ENCODE results near the gene CNN2. TPM values are rescaled to one million over a fixed set of nuclear protein-coding genes. Genes with fewer than 3 reads are reported as not detected.

The CNN2 gene
- total RNA-seq, 1 donor from 2014 or later: 189 TPM

- Histone ChIP-seq H3K4me3 (ENCODE audit: low read depth, low read length) (no peak overlapping the region), H3K27me3 (ENCODE audit: control insufficient read depth, insufficient read depth, low read length) (peaks cover 12% of the 10 kb centered on the region), H3K36me3 (ENCODE audit: control insufficient read depth, insufficient read depth, low read length) (peaks cover 3% of the 10 kb centered on the region)
- no peak for TF ChIP-seq CTCF (IDR thresholded peaks at IDR 0.05; ENCODE audit: insufficient read depth, low read length, severe bottlenecking)
- FAIRE-seq (no peak), DNase-seq (ENCODE audit: low read depth) (no peak)
Measured at GRCh38 chr19:998064-998463, 28.3 kb upstream of the CNN2 start.

GRCh38 chr19:999379-999719, 27.1 kb upstream of the CNN2 start:
- no peak for DNase-seq (ENCODE audit: low read depth)
- TF ChIP-seq CTCF (IDR thresholded peaks at IDR 0.05; ENCODE audit: insufficient read depth, low read length, severe bottlenecking): no peak
- peaks cover 12% of the 10 kb centered on the region for H3K27me3 ChIP-seq (ENCODE audit: control insufficient read depth, insufficient read depth, low read length)
- no peak overlapping the region for H3K4me3 ChIP-seq (ENCODE audit: low read depth, low read length)
- no peak for FAIRE-seq
- no peaks in the 10 kb centered on the region for H3K36me3 ChIP-seq (ENCODE audit: control insufficient read depth, insufficient read depth, low read length)

GRCh38 chr19:1000095-1000494, 26.3 kb upstream of the CNN2 start, which contains the start of gene GRIN3B:
Gene GRIN3B (plus strand): TSS chr19:1000419. CDS start chr19:1000438, 19 bp downstream.
- H3K27me3 ChIP-seq (ENCODE audit: control insufficient read depth, insufficient read depth, low read length): peaks cover 12% of the 10 kb centered on the region
- FAIRE-seq (no peak), DNase-seq (ENCODE audit: low read depth) (peak; percentile 33)
- peak within 1 kb of the TSS; percentile 20 for H3K4me3 ChIP-seq (ENCODE audit: low read depth, low read length)
- H3K36me3 ChIP-seq (ENCODE audit: control insufficient read depth, insufficient read depth, low read length): no peaks in the 10 kb centered on the region
- peak; percentile 67 for TF ChIP-seq CTCF (IDR thresholded peaks at IDR 0.05; ENCODE audit: insufficient read depth, low read length, severe bottlenecking)

DNA sequence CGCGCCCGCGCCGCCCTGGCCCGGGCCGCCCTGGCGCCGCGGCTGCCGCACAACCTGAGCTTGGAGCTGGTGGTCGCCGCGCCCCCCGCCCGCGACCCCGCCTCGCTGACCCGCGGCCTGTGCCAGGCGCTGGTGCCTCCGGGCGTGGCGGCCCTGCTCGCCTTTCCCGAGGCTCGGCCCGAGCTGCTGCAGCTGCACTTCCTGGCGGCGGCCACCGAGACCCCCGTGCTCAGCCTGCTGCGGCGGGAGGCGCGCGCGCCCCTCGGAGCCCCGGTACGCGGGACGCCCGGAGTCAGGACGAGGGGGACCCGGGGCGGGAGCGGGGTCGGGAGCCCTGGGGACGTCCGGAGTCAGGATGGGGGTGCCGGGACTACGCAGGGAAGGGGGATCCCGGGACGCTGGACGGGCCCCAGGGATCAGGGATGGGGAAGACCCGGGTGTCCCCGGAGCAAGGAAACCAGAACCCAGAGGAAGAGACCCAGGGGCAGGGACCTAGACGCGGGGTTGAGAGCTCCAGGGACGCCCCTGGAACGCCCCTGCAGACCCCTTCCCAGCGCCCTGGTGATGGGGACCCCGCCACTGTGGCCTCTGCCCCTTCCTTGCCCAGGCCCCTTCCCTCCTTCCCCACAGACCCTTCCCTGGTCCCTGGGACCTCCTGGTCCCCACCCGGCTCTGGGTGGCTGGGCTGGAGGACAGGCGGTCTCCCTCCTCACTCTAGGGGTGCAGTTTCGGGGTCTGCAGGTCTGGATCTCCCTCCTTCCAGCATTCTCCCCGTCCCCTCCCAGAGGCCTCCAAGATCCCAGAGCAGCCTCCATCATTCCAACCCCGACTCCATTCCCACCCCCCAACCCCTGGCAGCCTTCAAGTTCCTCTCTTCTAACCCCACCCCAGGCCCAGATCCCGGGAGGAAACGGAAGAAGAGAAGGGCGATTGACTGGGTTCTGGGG, 25.5 kb upstream of the CNN2 start:
- Histone ChIP-seq H3K4me3 (ENCODE audit: low read depth, low read length) (no peak overlapping the region), H3K36me3 (ENCODE audit: control insufficient read depth, insufficient read depth, low read length) (no peaks in the 10 kb centered on the region), H3K27me3 (ENCODE audit: control insufficient read depth, insufficient read depth, low read length) (peaks cover 12% of the 10 kb centered on the region)
- DNase-seq (ENCODE audit: low read depth): no peak
- no peak for TF ChIP-seq CTCF (IDR thresholded peaks at IDR 0.05; ENCODE audit: insufficient read depth, low read length, severe bottlenecking)
- no peak for FAIRE-seq

DNA sequence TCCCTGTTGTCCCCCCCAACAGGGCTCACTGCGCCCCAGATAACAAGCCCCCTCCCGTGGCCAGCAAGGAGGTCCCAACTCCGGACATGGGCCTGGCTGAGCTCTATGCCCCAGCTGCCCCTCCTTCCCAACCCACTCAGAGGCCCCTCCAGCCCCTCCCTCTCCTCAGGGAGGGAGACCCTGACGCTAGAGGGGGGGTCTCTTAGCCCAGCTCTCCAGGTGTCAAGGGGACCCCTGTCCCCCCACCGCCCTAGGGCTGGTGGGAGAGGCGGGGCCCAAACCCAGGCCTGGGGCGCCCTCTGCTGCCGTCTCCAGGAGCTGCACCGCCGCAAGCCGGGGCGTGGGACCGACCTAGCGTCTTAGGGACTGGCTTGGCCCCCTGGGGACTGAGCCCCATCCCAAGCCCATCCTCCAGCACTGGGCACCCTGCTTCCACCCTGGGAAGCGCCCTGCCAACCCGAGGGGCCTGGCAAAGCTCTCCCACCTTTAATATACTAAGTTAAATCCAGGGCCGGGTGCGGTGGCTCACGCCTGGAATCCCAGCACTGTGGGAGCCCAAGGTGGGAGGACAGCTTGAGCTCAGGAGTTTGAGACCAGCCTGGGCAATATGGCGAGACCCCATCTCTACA, 24.8 kb upstream of the CNN2 start:
- FAIRE-seq (no peak), DNase-seq (ENCODE audit: low read depth) (no peak)
- TF ChIP-seq CTCF (IDR thresholded peaks at IDR 0.05; ENCODE audit: insufficient read depth, low read length, severe bottlenecking): peak; percentile 88
- Histone ChIP-seq H3K36me3 (ENCODE audit: control insufficient read depth, insufficient read depth, low read length) (no peaks in the 10 kb centered on the region), H3K4me3 (ENCODE audit: low read depth, low read length) (no peak overlapping the region), H3K27me3 (ENCODE audit: control insufficient read depth, insufficient read depth, low read length) (peaks cover 12% of the 10 kb centered on the region)

Data from bronchial epithelial cell (primary cell).